HTR-8/SVneo (cell line): Measurements from ENCODE around the gene CDC27.
"Not testable (repeated sequence)": the region's sequence is repeated elsewhere in the genome, so short reads cannot be mapped to it uniquely, and the experiment has no call there.

ENCODE experiments used
- DNase-seq: peaks from one replicate; pipeline ENCODE4 v3.0.0; 2011; ENCODE audit warnings: low spot score, mixed read lengths; ENCODE audit not compliant: insufficient read length
- FAIRE-seq: peaks from 2 replicates; lab custom pipeline; 2011; peaks lifted over from hg19 to GRCh38; lab: Jason Lieb, UNC

The CDC27 gene, protein sequence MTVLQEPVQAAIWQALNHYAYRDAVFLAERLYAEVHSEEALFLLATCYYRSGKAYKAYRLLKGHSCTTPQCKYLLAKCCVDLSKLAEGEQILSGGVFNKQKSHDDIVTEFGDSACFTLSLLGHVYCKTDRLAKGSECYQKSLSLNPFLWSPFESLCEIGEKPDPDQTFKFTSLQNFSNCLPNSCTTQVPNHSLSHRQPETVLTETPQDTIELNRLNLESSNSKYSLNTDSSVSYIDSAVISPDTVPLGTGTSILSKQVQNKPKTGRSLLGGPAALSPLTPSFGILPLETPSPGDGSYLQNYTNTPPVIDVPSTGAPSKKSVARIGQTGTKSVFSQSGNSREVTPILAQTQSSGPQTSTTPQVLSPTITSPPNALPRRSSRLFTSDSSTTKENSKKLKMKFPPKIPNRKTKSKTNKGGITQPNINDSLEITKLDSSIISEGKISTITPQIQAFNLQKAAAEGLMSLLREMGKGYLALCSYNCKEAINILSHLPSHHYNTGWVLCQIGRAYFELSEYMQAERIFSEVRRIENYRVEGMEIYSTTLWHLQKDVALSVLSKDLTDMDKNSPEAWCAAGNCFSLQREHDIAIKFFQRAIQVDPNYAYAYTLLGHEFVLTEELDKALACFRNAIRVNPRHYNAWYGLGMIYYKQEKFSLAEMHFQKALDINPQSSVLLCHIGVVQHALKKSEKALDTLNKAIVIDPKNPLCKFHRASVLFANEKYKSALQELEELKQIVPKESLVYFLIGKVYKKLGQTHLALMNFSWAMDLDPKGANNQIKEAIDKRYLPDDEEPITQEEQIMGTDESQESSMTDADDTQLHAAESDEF

DNA sequence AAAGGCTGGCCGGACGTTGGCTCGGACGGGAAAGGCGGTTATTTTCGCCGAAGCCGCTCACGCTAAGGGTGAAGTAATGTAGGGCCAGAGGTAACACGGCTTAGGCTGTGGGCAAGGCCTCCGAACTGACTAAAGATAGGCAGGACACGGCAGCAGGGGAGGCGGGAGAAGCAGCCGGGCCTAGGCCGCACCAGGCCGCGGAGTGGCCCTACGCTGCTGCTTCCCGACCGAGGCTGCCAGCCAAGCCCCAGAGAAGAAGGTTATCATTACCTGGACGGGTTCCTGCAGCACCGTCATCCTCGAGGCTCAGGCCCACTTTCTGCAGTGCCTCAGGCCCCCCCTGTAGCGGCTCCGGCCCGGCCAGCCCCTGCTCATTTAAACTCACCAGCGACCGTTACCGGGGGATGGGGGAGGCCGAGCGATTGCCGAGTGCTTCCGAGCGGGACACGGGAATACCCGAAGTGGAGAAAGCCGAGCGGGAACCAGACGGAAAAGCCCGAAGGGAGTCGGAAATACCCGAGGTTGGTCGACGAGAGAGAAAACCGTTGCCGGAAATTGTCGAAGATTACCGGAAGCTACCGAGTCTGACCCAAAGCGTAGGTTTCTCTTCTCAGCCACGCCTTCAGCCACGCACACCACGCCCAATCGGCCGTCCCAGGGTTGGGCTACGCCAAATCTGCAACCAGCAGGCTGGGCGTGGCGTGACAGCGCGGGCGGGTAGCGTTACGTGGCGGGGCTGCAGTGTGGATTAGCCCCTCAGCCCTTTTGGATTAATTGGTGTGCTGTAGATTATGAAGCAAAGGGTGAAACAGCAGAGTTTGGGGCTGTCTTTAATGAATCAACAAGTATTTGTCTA is at the start of gene CDC27:
CDC27 (minus strand) TSS at position 420 of the 856 bp plus-strand sequence; CDS start at position 297, 123 bp downstream.
- peak; percentile 100 for FAIRE-seq

DNA sequence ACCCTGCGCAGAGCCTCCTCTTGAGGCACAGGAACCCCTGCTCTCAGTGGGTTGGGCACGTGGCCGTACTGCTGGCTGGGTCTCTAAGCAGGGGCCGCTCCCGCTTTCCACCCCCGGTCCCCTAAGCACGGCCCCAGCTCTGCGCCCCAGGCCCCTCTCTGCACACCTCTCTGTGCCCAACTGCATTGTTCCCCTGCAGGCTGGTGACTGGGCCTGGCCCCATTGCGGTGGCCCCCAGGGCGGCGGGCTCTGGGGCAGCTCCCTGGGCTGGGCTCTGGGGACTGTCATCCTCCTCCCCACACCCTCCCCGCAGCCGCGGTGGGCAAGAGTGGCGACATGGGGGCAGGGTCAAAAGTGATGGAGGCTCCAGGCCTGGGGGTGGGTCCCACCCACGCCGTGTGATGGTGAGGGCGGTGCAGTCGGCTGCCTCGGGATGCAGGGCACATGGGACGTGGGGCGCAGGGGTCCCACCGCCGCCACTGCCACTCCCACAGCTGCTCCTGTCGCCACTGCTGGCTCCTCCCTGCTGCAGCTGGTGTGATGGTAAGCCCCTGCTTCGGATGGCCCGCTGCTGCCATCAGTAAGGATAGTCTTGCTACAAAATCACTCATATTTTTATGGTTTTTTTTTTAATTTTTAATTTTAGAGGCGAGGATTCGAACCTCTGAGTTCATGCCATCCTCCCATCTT is 49.4 kb upstream of the CDC27 start:
- FAIRE-seq, result no peak
- no peak for DNase-seq

More for the DNA sequence above, at the start of gene CDC27:
- DNase-seq, result peak; percentile 99

DNA sequence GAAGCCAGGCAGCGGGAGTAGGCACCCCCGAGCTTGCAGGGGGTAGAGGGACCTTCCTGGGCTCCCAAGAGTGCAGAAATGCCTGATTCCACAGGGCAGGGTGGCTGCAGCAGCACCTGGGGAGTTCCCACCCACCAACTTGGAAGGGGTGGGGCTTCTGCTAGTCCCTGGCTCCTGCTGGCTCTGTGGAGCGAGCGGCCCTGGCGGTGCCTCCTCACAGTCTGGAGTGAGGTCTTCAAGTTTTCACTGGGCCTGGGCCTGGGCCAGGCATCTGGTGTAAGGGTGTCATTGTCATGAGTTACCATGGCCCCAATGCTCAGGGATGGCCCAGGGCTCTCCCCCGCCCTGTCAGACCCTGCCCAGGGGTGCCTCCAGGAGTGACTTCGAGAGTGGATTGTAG is 48.7 kb upstream of the CDC27 start:
- FAIRE-seq (no peak), DNase-seq (no peak)

DNA sequence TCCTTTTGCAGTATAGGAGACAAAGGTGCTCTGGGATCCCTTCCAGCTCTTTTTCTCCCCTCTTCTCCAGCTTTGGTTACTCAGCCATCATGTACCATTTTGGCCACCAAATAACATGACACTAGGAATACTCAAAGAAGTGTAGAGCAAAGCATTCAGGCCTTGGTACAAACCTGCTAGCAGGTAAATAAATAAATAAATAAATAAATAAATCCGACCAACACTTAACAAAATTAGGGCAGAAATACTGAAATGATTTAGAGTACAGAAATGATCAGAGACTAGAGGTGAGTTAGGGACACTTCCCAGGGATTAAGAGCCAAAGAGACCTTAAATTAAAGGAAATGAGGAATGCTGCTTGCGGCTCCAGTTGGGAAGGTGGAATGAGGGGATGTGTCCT is 46.8 kb upstream of the CDC27 start:
- DNase-seq (no peak), FAIRE-seq (no peak)

DNA sequence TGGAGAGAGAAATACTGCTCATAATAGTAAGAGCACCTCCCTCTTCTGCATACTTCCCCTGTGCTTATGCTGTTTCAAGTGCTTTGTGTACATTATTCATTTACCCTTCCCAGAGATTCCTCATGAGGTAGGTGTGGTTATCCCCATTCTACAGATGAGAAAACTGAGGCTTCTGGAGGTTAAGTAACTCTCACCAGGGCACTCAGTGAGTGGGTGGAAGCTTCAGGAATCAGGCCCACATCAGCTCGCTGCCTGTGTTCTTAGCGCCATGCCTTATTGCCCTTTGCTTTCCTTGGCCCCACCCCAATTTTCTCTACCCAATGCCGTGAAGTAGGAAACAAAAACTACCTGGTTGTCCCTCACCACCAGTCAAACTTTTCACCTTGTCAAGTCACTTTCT is 46.4 kb upstream of the CDC27 start:
- FAIRE-seq (no peak), DNase-seq (no peak)

DNA sequence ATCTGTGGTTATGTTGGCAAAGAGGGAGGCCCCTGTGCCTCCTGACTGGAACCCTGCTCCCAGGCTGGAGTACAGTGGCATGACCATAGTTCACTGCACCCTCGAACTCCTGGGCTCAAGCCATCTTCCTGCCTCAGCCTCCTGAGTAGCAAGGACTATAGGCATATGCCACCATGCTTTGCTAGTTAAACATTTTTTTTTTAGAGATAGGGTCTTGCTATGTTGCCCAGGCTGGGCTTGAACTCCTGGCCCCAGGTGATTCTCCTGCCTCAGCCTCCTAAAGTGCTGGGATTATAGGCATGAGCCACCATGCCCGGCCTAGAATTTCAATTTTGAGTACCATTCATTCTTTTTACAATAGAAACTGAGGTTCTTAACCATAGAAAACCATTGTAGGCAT is 43.4 kb upstream of the CDC27 start:
- DNase-seq (no peak), FAIRE-seq (no peak)

DNA sequence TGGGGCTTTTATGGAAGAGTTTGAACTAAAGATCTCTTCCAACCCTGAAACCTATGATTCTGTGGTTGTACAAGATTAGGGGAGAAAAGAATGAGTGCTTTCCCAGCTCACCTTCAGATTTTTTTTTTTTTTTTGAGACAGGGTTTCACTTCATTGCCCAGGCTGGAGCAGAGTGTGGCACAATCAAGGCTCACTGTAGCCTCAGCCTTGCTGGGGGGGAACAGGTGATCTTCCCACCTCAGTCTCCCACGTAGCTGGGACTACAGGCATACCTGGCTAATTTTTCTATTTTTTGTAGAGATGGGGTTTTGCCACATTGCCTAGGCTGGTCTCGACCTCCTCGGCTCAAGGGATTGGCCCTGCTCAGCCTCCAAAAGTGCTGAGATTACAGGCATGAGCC is 42.8 kb upstream of the CDC27 start:
- FAIRE-seq, result no peak

DNA sequence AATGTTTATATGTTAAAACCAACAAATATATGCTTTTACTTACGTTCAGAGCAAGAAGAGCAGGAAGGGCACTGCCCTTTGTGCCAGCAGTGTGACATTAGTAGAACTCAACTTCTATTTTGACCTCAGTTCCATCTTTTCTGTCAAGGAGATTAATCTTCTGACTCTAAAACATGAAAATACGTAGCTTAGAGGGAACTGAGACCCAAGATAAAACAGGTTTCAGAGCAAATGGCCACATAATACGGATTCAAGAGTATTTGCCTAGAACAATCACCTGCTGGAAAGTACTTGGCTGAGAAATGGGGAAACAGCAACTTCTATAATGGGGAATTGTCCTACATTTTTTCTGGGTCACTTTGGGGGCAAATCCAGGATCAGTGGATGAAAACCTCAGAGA is 42.2 kb upstream of the CDC27 start:
- FAIRE-seq (no peak), DNase-seq (no peak)

More for the DNA sequence above, 42.8 kb upstream of the CDC27 start:
- no peak for DNase-seq

DNA sequence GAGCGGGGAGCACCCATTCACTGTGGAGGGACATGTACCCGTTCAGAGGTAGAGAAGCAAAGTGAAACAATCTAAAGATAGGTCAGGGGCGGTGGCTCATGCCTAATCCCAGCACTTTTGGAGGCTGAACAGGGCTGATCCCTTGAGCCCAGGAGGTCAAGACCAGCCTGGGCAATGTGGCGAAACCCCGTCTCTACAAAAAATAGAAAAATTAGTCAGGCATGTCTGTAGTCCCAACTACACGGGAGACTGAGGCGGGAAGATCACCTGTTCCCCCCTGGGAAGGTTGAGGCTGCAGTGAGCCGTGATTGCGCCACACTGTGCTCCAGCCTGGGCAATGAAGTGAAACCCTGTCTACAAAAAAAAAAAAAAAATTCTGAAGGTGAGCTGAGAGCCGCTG is 41.8 kb upstream of the CDC27 start:
- no peak for FAIRE-seq
- no peak for DNase-seq

DNA sequence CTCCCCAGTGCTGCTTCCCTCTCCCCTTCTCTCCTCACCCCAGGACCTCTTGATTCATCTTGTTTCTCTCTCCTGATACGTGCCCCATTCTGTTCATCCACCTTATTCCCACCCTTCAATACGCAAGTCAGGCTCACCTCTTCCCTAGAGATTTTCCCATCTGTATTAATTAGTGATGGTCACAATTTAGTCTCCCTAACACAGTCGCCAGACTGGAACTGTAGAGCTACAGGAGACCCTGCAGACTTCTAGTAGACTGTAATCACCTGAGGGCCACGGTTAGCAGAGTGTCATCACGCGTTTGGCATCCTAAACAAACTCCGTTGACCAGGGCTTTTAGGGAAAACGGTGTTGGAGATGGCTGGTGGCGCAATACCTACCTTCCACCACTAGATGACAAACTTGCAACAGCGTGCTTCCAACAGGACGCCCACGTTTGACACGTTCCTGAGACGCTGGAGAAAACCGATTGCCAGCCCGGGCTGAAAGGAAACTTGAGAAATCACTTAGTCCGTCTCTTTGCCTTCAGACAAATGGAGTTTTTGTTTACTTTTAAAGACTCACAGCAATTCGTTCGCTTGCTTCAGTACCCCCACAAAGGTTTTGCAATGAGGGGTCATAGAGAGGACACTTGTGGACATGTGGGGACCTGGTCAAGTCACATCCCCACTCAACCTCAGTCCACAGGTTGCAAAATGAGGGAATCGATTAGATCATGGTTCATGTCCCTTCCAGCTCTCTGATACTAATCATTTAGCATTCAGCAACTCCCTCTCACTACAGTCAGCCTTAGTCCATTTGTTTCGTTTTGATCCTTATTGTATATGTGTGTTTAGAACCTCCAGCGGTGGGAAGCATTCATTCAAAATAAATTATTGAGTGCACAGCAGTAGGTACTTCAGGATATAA is 40.7 kb upstream of the CDC27 start:
- peak; percentile 94 for FAIRE-seq
- DNase-seq, result peak; percentile 93

DNA sequence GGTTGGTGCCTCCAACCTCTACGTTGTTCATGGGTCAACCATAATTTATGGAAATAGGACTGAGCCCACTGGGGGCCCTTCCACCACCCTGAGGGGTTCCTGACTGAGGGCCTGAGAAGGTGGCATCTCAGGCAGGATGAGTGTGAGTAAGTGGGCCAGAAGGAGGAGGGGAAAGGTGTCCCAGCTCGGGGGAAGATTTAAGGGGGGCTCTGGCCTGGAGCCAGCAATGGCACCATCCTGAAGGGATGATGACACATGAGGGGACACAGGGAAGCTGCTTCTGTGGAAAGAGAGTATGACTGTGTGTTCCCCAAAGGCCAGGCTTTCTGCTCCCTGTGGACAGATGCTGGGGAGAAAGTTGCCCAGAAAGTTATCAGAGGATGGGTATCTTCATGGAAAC is 38.8 kb upstream of the CDC27 start:
- DNase-seq, result no peak
- no peak for FAIRE-seq

DNA sequence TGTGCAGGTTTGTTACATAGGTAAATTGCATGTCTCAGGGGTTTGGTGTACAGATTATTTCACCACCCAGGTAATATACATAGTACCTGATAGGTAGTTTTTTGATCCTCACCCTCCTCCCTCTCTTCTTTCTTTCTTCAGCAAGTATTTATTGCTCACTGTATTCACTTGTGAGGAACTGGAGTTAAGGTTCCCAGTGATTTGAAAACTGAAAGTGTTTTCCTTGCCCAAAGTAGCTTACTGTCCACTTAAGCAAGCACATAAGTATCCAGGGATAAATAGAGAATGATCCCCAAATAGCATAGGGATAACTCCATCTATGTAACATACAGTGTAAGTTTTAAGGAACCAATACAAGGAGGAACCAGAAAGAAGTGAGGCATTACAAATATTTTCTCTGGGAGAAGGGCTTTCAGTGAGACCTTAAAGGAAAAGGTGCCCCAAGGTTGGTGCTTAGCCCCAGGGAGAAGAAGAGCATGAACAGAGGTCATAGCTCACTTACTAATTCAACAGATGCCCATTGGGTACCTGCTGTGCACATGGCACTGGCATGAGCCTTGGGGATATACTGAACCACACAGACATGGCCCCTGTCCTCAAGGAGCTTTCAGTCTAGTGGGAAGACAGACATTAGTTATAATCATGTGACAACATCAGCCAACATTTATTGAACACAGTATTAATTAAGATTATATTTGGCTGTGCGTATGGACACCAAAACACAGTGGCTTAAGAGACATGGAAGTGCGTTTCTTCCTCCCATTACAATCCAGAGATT is 37.0 kb upstream of the CDC27 start:
- DNase-seq (no peak), FAIRE-seq (no peak)

DNA sequence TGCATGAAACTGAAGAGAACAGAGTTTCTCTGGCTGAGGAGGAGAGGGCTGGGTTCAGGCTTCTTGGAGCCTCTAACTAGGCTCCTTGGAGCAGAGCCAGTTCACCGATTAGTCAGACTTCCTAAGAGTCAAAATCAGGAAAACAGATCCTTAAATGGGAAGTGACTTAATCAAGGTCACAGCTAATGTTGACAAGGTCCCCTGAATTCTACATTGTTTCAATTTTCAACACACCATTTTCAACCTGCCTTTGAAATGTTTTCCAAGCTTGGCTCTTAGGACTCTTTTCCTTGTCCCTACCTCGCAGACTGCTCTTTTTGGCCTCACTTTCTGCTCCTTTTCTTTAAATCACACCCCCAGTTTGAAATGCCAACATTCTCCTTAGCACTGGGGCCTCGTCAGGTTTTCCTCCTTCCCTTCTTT is 36.4 kb upstream of the CDC27 start:
- DNase-seq (peak; percentile 71), FAIRE-seq (no peak)

DNA sequence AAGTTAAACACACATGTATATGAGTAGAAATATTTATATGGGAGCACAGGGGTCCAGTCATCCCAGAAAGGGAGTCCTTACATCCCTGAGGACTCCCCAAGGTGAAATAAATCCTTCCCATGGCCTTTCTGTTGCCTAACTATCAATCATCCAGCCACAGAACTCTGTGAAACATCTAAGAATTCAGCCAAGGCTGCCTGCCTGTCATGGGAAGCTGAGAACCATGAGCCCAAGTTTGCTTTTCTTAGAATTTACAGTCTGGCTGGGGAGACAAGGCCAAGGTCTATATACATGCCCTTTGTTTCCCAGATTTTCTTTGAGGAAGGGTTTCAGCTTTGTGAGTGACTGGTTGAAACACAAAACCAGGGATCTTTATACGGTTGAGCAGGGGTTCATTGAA is 35.9 kb upstream of the CDC27 start:
- no peak for FAIRE-seq

DNA sequence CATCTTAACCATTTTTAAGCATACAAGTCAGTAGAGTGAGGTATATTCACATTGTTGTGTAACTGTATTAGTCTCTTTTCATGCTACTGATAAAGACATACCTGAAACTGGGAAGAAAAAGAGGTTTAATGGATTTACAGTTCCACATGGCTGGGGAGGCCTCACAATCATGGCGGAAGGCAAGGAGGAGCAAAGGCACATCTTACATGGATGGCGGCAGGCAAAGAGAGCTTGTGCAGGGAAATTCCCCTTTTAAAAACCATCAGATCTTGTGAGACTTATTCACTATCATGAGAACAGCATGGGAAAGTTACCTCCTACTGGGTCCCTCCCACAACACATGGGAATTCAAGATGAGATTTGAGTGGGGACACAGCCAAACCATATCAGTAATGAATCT is 35.0 kb upstream of the CDC27 start:
- DNase-seq, FAIRE-seq: not testable (repeated sequence)

More for the DNA sequence above, 35.9 kb upstream of the CDC27 start:
- no peak for DNase-seq

DNA sequence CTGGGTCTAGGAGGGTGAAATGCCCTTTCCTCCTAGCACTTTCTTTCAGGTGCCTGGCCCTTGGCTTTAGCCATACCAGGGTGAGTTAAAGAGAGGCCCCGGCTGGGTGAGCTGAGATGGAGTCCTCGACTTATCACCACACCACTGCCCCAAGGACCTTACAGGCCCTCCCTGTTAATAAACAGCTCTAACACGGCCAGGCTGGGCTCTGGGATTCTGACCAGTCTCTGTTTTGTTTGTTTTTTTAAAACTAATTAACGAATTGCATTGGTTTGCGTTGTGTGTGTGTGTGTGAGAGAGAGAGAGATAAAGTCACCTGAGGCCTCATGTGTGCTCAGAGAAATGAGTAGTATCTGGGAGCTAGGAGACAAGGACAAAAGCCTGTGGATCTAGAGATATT is 34.4 kb upstream of the CDC27 start:
- FAIRE-seq (no peak), DNase-seq (no peak)

DNA sequence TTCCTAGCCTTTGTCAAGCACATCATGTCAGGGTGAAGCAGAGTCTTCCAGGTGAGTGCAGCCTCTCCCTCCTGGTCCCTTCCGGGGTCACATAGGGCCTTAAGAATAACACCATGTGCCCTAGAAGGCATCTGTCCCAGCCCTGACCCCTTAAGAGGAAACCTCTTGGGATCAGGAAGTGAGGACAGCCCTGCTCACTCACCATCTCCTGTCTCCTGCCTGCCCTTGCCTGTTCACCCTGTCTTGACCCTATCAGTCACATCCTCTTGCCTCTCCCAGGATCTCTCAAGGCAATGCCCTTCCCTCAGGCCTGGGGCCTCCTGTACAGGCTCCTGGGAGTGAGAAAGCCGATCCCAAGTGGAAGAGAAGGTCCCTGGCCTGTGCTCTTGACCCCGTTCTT is 33.9 kb upstream of the CDC27 start:
- FAIRE-seq (no peak), DNase-seq (no peak)

DNA sequence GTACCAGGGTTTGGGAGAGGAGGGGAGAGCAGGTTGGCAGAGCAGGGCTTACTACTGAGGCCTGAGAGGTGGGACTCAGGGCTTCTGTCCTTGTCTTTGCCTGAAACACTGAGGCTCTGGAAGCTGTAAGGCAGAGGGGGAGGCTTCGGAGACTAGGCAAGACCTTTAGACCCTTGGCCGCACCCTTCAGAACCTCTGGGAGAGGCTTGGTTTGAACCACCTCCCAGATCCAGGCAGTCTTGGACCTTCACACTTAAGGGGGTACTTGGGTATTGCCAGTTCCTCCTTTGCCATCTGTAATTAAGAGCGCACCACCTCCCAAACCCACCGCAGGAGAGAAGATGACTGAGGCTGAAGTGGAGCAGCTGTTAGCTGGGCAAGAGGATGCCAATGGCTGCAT is 33.0 kb upstream of the CDC27 start:
- FAIRE-seq, result no peak
- DNase-seq, result no peak
